Neural cell (in vitro differentiated cells): ENCODE data around the gene FBXO10. TPM values are rescaled to one million over a fixed set of nuclear protein-coding genes. Genes with fewer than 3 reads are reported as not detected.
"Not testable (repeated sequence)": the region's sequence is repeated elsewhere in the genome, so short reads cannot be mapped to it uniquely, and the experiment has no call there.

Experiments used
- H2AFZ ChIP-seq: fragments of 200-600, 300-800 bp; sonication (generic), shearing (Covaris generic); 2 replicates; pipeline ENCODE4 v1.6.0; 2014; ENCODE audit warnings: low read depth, mild to moderate bottlenecking, antibody characterized with exemption, low read length, moderate library complexity
- H3F3A ChIP-seq: fragments of 200-600 bp; shearing (Covaris generic); 2 replicates; pipeline ENCODE4 v1.6.1; 2016; ENCODE audit warnings: mild to moderate bottlenecking, moderate library complexity, mixed read lengths, antibody characterized with exemption, low read length; ENCODE audit not compliant: insufficient read depth, poor library complexity, severe bottlenecking
- H3K27ac ChIP-seq: fragments of 200-600, 300-800 bp; sonication (generic), shearing (Covaris generic); 2 replicates; pipeline ENCODE4 v1.5.1; 2014; ENCODE audit warnings: mild to moderate bottlenecking, low read length, moderate library complexity
- H3K27me3 ChIP-seq: fragments of 300-800, 200-600 bp; sonication (generic), shearing (Covaris generic); 2 replicates; pipeline ENCODE4 v1.6.0; 2014; ENCODE audit warnings: mild to moderate bottlenecking, low read depth, low read length, moderate library complexity; ENCODE audit not compliant: insufficient read depth
- H3K36me3 ChIP-seq: fragments of 300-800, 200-600 bp; sonication (generic), shearing (Covaris generic); 2 replicates; pipeline ENCODE4 v1.5.1; 2014; ENCODE audit warnings: mild to moderate bottlenecking, antibody characterized with exemption, low read length, moderate library complexity; ENCODE audit not compliant: insufficient read depth
- H3K4me2 ChIP-seq: fragments of 300-800, 200-600 bp; sonication (generic), shearing (Covaris generic); 2 replicates; pipeline ENCODE4 v1.6.0; 2014; ENCODE audit warnings: mild to moderate bottlenecking, low read length
- H3K4me3 ChIP-seq: fragments of 300-800, 200-600 bp; sonication (generic), shearing (Covaris generic); 2 replicates; pipeline ENCODE4 v1.5.1; 2014; ENCODE audit warnings: mild to moderate bottlenecking, low read length, moderate library complexity
- H3K79me2 ChIP-seq: fragments of 200-600 bp; shearing (Covaris generic); replicated peaks from 2 replicates; pipeline ENCODE4 v1.6.0; 2014; ENCODE audit warnings: mild to moderate bottlenecking, low read length, moderate library complexity; ENCODE audit not compliant: insufficient read depth
- H3K9ac ChIP-seq: fragments of 300-800, 200-600 bp; sonication (generic), shearing (Covaris generic); 2 replicates; pipeline ENCODE4 v1.6.1; 2016; ENCODE audit warnings: mild to moderate bottlenecking, low read length, mixed read lengths
- H3K9me2 ChIP-seq: fragments of 200-600 bp; shearing (Covaris generic); 2 replicates; pipeline ENCODE4 v1.6.1; 2016; ENCODE audit warnings: mild to moderate bottlenecking, low read length, mixed read lengths; ENCODE audit not compliant: insufficient read depth
- H3K9me3 ChIP-seq: fragments of 200-600, 300-800 bp; sonication (generic), shearing (Covaris generic); 2 replicates; pipeline ENCODE4 v1.6.1; 2016; ENCODE audit warnings: mild to moderate bottlenecking, mixed run types, low read length, moderate library complexity, mixed read lengths
- H4K20me1 ChIP-seq: fragments of 200-600 bp; shearing (Covaris generic); 2 replicates; pipeline ENCODE4 v1.6.1; 2016; ENCODE audit warnings: mild to moderate bottlenecking, mixed run types; ENCODE audit not compliant: insufficient read depth
- EP300 ChIP-seq: fragments of 450-650 bp; conservative IDR thresholded peaks from 2 replicates; pipeline ENCODE4 v1.6.1; 2014; ENCODE audit warnings: antibody characterized with exemption, mild to moderate bottlenecking, moderate library complexity; ENCODE audit not compliant: poor library complexity, severe bottlenecking
- EZH2 ChIP-seq: fragments of 200-600, 300-800 bp; shearing (Covaris generic), sonication (generic); IDR thresholded peaks from 2 replicates; pipeline ENCODE4 v1.6.1; 2014; ENCODE audit warnings: antibody characterized with exemption, low read length, borderline replicate concordance, mild to moderate bottlenecking; ENCODE audit not compliant: insufficient read depth, poor library complexity, severe bottlenecking
- MXI1 ChIP-seq: fragments of 450-650 bp; conservative IDR thresholded peaks from 2 replicates; pipeline ENCODE4 v1.6.1; 2014; ENCODE audit warnings: antibody characterized with exemption, mild to moderate bottlenecking; ENCODE audit not compliant: poor library complexity, severe bottlenecking
- POLR2AphosphoS5 ChIP-seq: IDR thresholded peaks from 2 replicates; pipeline ENCODE4 v1.6.1; 2012
- RAD21 ChIP-seq: fragments of 450-650 bp; conservative IDR thresholded peaks from 2 replicates; pipeline ENCODE4 v1.6.1; 2014; ENCODE audit warnings: antibody characterized with exemption, mild to moderate bottlenecking, moderate library complexity
- SMC3 ChIP-seq: fragments of 450-650 bp; conservative IDR thresholded peaks from 2 replicates; pipeline ENCODE4 v1.6.1; 2014; ENCODE audit warnings: antibody characterized with exemption, mild to moderate bottlenecking, moderate library complexity; ENCODE audit not compliant: poor library complexity
- TAF1 ChIP-seq: IDR thresholded peaks from 2 replicates; pipeline ENCODE4 v1.6.1; 2012; ENCODE audit warnings: low read depth
- polyA plus RNA-seq: library from polyadenylated mRNA; depleted of rRNA; stranded (reverse); fragments of >200 nt; gene quantifications from 2 replicates; pipeline ENCODE4 v1.2.3, GENCODE V29; 2014
- TF ChIP-seq, protein P1 (sequence below): IDR thresholded peaks from 2 replicates; pipeline ENCODE4 v1.6.1; 2012; ENCODE audit warnings: borderline replicate concordance
- TF ChIP-seq, protein P2 (sequence below): fragments of 450-650 bp; IDR thresholded peaks from 2 replicates; pipeline ENCODE4 v1.5.1; 2014; ENCODE audit warnings: antibody characterized with exemption, mild to moderate bottlenecking, moderate library complexity; ENCODE audit not compliant: poor library complexity, severe bottlenecking

The FBXO10 gene
- polyA plus RNA-seq, 1 donor from 2014 or later = 16.0 TPM

DNA sequence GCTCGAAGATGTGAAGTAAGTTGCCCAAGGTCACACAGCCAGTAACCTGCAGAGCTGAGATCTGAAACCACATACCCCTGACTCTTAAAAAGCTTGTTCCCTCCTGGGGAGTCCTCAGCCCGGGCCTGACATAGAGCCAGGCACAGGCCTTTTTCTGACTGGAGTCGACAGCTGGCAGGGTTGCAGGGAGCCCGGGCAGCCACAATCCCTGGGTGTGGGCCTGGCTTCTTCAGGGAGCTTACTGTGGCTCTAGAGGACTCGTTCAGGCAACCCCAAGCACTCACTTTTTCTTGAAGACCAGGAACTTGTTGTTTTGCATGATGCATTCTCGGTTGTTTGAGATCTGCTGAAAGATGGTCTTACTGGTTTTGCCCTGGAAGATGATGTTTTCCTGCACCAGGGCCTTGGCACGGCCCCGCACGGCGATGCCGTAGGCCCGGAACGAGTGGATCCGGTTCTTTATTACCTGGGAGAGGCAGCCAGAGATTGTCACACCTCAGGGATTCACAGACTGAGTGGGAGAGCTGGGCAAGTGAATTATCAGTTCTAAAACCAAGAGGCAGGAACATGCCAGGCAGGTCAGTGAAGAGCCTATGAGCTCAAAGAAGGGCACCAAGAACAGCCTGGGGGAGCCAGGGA, 60.4 kb downstream of the FBXO10 start:
- no peak overlapping the region for H3K9ac ChIP-seq
- H3F3A ChIP-seq = no peaks in the 10 kb centered on the region
- H3K27ac ChIP-seq = no peak overlapping the region
- peaks cover 5% of the 10 kb centered on the region for H3K36me3 ChIP-seq
- no peak overlapping the region for H2AFZ ChIP-seq
- no peak overlapping the region for H3K4me3 ChIP-seq
- no peak overlapping the region for H3K4me2 ChIP-seq
- H3K9me2 ChIP-seq = no peaks in the 10 kb centered on the region
- H3K27me3 ChIP-seq = no peaks in the 10 kb centered on the region
- no peaks in the 10 kb centered on the region for H3K79me2 ChIP-seq
- H3K9me3 ChIP-seq = no peaks in the 10 kb centered on the region
- no peaks in the 10 kb centered on the region for H4K20me1 ChIP-seq
- TF ChIP-seq, protein P1, sequence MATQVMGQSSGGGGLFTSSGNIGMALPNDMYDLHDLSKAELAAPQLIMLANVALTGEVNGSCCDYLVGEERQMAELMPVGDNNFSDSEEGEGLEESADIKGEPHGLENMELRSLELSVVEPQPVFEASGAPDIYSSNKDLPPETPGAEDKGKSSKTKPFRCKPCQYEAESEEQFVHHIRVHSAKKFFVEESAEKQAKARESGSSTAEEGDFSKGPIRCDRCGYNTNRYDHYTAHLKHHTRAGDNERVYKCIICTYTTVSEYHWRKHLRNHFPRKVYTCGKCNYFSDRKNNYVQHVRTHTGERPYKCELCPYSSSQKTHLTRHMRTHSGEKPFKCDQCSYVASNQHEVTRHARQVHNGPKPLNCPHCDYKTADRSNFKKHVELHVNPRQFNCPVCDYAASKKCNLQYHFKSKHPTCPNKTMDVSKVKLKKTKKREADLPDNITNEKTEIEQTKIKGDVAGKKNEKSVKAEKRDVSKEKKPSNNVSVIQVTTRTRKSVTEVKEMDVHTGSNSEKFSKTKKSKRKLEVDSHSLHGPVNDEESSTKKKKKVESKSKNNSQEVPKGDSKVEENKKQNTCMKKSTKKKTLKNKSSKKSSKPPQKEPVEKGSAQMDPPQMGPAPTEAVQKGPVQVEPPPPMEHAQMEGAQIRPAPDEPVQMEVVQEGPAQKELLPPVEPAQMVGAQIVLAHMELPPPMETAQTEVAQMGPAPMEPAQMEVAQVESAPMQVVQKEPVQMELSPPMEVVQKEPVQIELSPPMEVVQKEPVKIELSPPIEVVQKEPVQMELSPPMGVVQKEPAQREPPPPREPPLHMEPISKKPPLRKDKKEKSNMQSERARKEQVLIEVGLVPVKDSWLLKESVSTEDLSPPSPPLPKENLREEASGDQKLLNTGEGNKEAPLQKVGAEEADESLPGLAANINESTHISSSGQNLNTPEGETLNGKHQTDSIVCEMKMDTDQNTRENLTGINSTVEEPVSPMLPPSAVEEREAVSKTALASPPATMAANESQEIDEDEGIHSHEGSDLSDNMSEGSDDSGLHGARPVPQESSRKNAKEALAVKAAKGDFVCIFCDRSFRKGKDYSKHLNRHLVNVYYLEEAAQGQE = no peak
- TF ChIP-seq TAF1 (no peak), RAD21 (no peak), MXI1 (no peak), SMC3 (no peak), EZH2 (no peak), POLR2AphosphoS5 (no peak), EP300 (no peak)
- TF ChIP-seq, protein P2, sequence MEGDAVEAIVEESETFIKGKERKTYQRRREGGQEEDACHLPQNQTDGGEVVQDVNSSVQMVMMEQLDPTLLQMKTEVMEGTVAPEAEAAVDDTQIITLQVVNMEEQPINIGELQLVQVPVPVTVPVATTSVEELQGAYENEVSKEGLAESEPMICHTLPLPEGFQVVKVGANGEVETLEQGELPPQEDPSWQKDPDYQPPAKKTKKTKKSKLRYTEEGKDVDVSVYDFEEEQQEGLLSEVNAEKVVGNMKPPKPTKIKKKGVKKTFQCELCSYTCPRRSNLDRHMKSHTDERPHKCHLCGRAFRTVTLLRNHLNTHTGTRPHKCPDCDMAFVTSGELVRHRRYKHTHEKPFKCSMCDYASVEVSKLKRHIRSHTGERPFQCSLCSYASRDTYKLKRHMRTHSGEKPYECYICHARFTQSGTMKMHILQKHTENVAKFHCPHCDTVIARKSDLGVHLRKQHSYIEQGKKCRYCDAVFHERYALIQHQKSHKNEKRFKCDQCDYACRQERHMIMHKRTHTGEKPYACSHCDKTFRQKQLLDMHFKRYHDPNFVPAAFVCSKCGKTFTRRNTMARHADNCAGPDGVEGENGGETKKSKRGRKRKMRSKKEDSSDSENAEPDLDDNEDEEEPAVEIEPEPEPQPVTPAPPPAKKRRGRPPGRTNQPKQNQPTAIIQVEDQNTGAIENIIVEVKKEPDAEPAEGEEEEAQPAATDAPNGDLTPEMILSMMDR = no peak

DNA sequence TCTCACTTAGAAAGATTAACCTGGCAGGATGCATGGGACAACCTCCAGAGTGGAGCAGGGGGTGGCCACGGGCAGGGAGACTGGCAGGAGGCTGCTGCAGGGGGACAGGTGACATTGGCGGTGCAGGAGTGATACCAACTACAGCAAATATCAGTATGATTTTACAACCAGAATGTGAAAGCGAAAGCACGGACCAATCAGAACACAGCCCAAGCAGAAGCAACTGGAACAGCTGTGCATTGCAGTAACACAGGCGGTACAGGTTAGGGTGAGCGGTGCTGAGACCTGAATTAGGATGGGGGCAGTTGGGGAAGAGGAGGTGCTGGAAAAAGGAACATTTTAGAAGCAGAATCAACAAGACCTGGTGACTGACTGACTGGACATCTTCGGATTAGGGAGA, 61.2 kb downstream of the FBXO10 start:
- TF ChIP-seq POLR2AphosphoS5 = no peak
- TF ChIP-seq EZH2 = no peak
- TF ChIP-seq SMC3 = no peak
- no peak for TF ChIP-seq MXI1
- no peak for TF ChIP-seq TAF1
- TF ChIP-seq RAD21 = no peak
- TF ChIP-seq, protein P1 = no peak
- TF ChIP-seq, protein P2 = no peak
- no peak for TF ChIP-seq EP300
- no peak overlapping the region for H3K4me2 ChIP-seq
- no peaks in the 10 kb centered on the region for H3F3A ChIP-seq
- H3K9me2 ChIP-seq = no peaks in the 10 kb centered on the region
- H4K20me1 ChIP-seq = no peaks in the 10 kb centered on the region
- no peaks in the 10 kb centered on the region for H3K79me2 ChIP-seq
- H3K9me3 ChIP-seq = no peaks in the 10 kb centered on the region
- no peaks in the 10 kb centered on the region for H3K27me3 ChIP-seq
- H2AFZ ChIP-seq = no peak overlapping the region
- peaks cover 5% of the 10 kb centered on the region for H3K36me3 ChIP-seq
- H3K4me3 ChIP-seq = no peak overlapping the region
- H3K9ac ChIP-seq = no peak overlapping the region
- no peak overlapping the region for H3K27ac ChIP-seq

DNA sequence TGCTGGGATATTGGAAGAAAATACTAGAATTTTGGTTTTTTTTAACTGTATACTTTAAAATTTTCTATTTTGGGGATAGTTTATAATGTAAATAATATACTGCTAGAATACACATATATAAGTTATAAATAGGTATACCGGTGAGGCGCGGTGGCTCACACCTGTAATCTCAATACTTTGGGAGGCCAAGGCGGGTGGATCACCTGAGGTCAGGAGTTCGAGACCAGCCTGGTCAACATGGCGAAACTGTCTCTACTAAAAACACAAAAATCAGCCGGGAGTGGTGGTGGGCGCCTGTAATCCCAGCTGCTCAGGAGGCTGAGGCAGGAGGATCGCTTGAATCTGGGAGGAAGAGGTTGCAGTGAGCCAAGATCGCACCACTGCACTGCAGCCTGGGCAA, 61.8 kb downstream of the FBXO10 start:
- H3K4me3 ChIP-seq = not testable (repeated sequence)

More for the DNA sequence above, 61.8 kb downstream of the FBXO10 start:
- not testable (repeated sequence) for H3K36me3 ChIP-seq, H3K79me2 ChIP-seq, H3K27ac ChIP-seq, H3F3A ChIP-seq, H3K9ac ChIP-seq, H2AFZ ChIP-seq, H3K9me2 ChIP-seq, H3K27me3 ChIP-seq, H4K20me1 ChIP-seq, H3K4me2 ChIP-seq, H3K9me3 ChIP-seq
